HEK293T (cell line): ENCODE results near the gene APOA4.

ENCODE experiments used
- ARNT ChIP-seq: fragments of 450-650 bp; IDR thresholded peaks from 2 replicates; pipeline ENCODE4 v1.6.1; 2017; ENCODE audit warnings: mild to moderate bottlenecking
- BHLHE40 ChIP-seq: fragments of 450-650 bp; IDR thresholded peaks from 2 replicates; pipeline ENCODE4 v1.6.1; 2016; ENCODE audit warnings: mild to moderate bottlenecking, moderate library complexity, borderline replicate concordance
- CTBP1 ChIP-seq: fragments of 450-650 bp; IDR thresholded peaks from 2 replicates; pipeline ENCODE4 v1.6.1; 2016; ENCODE audit warnings: borderline replicate concordance
- ELF4 ChIP-seq: fragments of 450-650 bp; IDR thresholded peaks from 2 replicates; pipeline ENCODE4 v1.6.1; 2017; ENCODE audit warnings: antibody characterized with exemption
- FOXA1 ChIP-seq: fragments of 450-650 bp; IDR thresholded peaks from 2 replicates; pipeline ENCODE4 v1.6.1; 2016; ENCODE audit warnings: mild to moderate bottlenecking
- FOXK2 ChIP-seq: fragments of 450-650 bp; IDR thresholded peaks from 2 replicates; pipeline ENCODE4 v1.6.1; 2016; ENCODE audit warnings: mild to moderate bottlenecking
- FOXM1 ChIP-seq: fragments of 450-650 bp; IDR thresholded peaks from 2 replicates; pipeline ENCODE4 v1.6.1; 2017; ENCODE audit warnings: mild to moderate bottlenecking, borderline replicate concordance
- HDGF ChIP-seq: fragments of 450-650 bp; IDR thresholded peaks from 2 replicates; pipeline ENCODE4 v1.6.1; 2017; ENCODE audit warnings: antibody characterized with exemption, borderline replicate concordance
- LEF1 ChIP-seq: fragments of 450-650 bp; IDR thresholded peaks from 2 replicates; pipeline ENCODE4 v1.6.1; 2017; ENCODE audit warnings: mild to moderate bottlenecking, borderline replicate concordance
- SP1 ChIP-seq: fragments of 450-650 bp; IDR thresholded peaks from 2 replicates; pipeline ENCODE4 v1.6.1; 2017
- SUZ12 ChIP-seq: fragments of 450-650 bp; IDR thresholded peaks from 2 replicates; pipeline ENCODE4 v1.6.1; 2016; ENCODE audit warnings: mild to moderate bottlenecking
- ZNF384 ChIP-seq: fragments of 450-650 bp; IDR thresholded peaks from 2 replicates; pipeline ENCODE4 v1.6.1; 2016

- no peak for TF ChIP-seq BHLHE40
- TF ChIP-seq SP1: no peak
- no peak for TF ChIP-seq FOXA1
- no peak for TF ChIP-seq ZNF384
- TF ChIP-seq FOXK2: no peak
- TF ChIP-seq HDGF: no peak
- no peak for TF ChIP-seq CTBP1
- TF ChIP-seq LEF1: no peak
- no peak for TF ChIP-seq SUZ12
- TF ChIP-seq FOXM1: no peak
- no peak for TF ChIP-seq ARNT
- TF ChIP-seq ELF4: no peak
Observed at GRCh38 chr11:116851626-116852025, 28.5 kb upstream of the APOA4 start.
